Suprapubic skin (tissue), 4 donors: ENCODE measurements around the gene COPS4.

ENCODE experiments used
- POLR2A ChIP-seq, 2 donors: fragments of 450-650 bp; IDR thresholded peaks; one replicate each; pipeline ENCODE4 v1.6.1; 2017; ENCODE audit warnings: antibody characterized with exemption in 2 of 2, mild to moderate bottlenecking in 2 of 2, moderate library complexity in 2 of 2
- POLR2AphosphoS5 ChIP-seq, 3 donors: sonication (generic); formaldehyde crosslinking; IDR thresholded peaks; one replicate each; pipeline ENCODE4 v1.6.1; 2017; ENCODE audit warnings: antibody characterized with exemption in 3 of 3
- TF ChIP-seq, protein P1 (sequence below), 2 donors: fragments of 200-600 bp in 1 of 2; fragments of 450-650 bp in 1 of 2; sonication (generic) in 1 of 2; IDR thresholded peaks; one replicate each; pipeline ENCODE4 v1.5.1; 2016 to 2019; ENCODE audit warnings: antibody characterized with exemption in 2 of 2, mild to moderate bottlenecking in 1 of 2, moderate library complexity in 1 of 2

- TF ChIP-seq, protein P1, sequence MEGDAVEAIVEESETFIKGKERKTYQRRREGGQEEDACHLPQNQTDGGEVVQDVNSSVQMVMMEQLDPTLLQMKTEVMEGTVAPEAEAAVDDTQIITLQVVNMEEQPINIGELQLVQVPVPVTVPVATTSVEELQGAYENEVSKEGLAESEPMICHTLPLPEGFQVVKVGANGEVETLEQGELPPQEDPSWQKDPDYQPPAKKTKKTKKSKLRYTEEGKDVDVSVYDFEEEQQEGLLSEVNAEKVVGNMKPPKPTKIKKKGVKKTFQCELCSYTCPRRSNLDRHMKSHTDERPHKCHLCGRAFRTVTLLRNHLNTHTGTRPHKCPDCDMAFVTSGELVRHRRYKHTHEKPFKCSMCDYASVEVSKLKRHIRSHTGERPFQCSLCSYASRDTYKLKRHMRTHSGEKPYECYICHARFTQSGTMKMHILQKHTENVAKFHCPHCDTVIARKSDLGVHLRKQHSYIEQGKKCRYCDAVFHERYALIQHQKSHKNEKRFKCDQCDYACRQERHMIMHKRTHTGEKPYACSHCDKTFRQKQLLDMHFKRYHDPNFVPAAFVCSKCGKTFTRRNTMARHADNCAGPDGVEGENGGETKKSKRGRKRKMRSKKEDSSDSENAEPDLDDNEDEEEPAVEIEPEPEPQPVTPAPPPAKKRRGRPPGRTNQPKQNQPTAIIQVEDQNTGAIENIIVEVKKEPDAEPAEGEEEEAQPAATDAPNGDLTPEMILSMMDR (IDR thresholded peaks at IDR 0.05): no peak
- no peak for TF ChIP-seq POLR2A (IDR thresholded peaks at IDR 0.05)
- no peak for TF ChIP-seq POLR2AphosphoS5 (IDR thresholded peaks at IDR 0.05)
These were observed 73.3 kb downstream of the COPS4 start for GRCh38 chr4:83108101-83108861.
